ENCODE measurements around the gene RNF133.

The RNF133 gene

DNA sequence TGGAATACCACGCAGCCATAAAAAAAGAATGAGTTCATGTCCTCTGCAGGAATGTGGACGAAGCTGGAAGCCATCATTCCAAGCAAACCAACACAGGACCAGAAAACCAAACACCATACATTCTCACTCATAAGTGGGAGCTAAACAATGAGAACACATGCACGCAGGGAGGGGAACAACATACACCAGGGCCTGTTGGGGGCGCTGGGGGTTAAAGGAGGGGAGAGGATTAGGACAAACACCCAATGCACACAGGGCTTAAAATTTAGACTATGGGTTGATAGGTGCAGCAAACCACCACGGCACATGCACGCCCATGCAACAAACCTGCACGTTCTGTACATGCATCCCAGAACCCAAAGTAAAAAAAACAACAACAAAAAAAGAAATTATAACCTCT lies 23.3 kb downstream of the RNF133 start:
- Histone ChIP-seq H3K36me3 (ENCODE audit: control insufficient read depth, insufficient read depth, low read length) (no peaks in the 10 kb centered on the region), H3K9me3 (ENCODE audit: control insufficient read depth, low read length) (no peaks in the 10 kb centered on the region), H3K27ac (ENCODE audit: low read depth, low read length, severe bottlenecking) (no peak overlapping the region), H3K4me1 (ENCODE audit: control insufficient read depth, insufficient read depth, low read length, poor library complexity, severe bottlenecking) (no peaks in the 10 kb centered on the region), H3K4me3 (ENCODE audit: extremely low read depth, insufficient read depth, low read length, poor library complexity, severe bottlenecking) (no peak overlapping the region)
- whole genome bisulfite sequencing, 2 experiments (ENCODE audit: insufficient coverage in 2 of 2): 78 to 100% methylated on average over 2 to 4 of the region's 7 CpGs

DNA sequence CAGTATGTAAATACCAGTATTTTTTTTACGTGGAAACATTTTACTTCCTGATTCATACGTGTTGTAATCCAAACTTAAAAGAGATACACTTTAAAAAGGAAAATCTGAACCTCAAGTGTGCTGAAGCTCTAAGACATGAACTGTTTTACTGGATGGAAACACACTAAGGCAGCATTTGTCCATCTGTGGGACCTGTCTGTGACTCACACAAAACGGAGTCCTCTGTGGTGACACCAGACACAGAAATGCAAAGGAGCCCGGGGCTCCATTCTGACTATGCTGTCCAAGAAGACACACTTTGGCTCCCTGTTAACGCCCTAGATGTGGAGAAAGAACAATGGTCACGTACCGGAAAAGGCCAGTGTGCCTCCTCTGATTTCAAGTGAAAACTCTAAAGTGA lies 23.9 kb downstream of the RNF133 start:
- H3K4me1 ChIP-seq (ENCODE audit: control insufficient read depth, insufficient read depth, low read length, poor library complexity, severe bottlenecking): no peaks in the 10 kb centered on the region
- 94 to 95% methylated on average over 4 to 6 of the region's 7 CpGs for WGBS, 2 experiments (ENCODE audit: insufficient coverage in 2 of 2)
- H3K27ac ChIP-seq (ENCODE audit: low read depth, low read length, severe bottlenecking): no peak overlapping the region
- no peaks in the 10 kb centered on the region for H3K9me3 ChIP-seq (ENCODE audit: control insufficient read depth, low read length)
- H3K4me3 ChIP-seq (ENCODE audit: extremely low read depth, insufficient read depth, low read length, poor library complexity, severe bottlenecking): no peak overlapping the region
- H3K36me3 ChIP-seq (ENCODE audit: control insufficient read depth, insufficient read depth, low read length): no peaks in the 10 kb centered on the region

DNA sequence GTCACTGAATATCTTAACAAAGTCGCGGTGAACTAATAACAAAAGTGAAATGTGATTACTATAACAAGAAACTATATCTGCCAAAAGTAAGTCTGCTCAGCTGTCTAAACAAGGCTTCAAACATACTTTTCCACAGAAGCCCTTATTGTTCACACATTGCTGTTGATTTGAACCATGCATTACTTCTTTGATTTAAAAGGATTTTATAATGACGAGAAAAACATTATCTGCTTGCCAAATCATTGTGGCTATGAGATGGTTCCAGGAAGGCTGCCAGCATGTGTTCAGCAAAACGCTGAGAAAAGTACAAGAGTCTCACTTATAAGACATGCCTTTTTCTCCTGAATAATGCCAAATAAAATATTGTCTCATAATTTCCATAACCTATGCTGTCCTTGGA lies 24.4 kb downstream of the RNF133 start:
- H3K4me1 ChIP-seq (ENCODE audit: control insufficient read depth, insufficient read depth, low read length, poor library complexity, severe bottlenecking): no peaks in the 10 kb centered on the region
- H3K4me3 ChIP-seq (ENCODE audit: extremely low read depth, insufficient read depth, low read length, poor library complexity, severe bottlenecking): no peak overlapping the region
- 68% methylated on average over 2 of the region's 4 CpGs; no CpG with 5 or more reads in 1 of the 2 experiments for whole genome bisulfite sequencing, 2 experiments (ENCODE audit: insufficient coverage in 2 of 2)
- H3K27ac ChIP-seq (ENCODE audit: low read depth, low read length, severe bottlenecking): no peak overlapping the region
- H3K9me3 ChIP-seq (ENCODE audit: control insufficient read depth, low read length): no peaks in the 10 kb centered on the region
- H3K36me3 ChIP-seq (ENCODE audit: control insufficient read depth, insufficient read depth, low read length): no peaks in the 10 kb centered on the region

DNA sequence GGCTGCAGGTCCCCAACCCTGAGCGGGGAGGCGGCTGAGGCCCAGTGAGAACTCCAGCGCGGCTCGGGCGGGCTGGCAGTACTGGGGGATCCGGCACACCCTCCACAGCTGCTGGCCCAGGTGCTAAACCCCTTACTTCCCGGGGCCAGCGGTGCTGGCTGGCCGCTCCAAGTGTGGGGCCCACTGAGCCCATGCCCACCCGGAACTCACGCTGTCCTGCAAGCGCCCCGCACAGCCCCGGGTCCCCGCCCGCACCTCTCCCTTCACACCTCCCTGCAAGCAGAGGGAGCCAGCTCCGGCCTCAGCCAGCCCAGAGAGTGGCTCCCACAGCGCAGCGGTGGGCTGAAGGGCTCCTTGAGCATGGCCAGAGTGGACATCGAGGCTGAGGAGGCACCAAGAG lies 25.0 kb downstream of the RNF133 start:
- Histone ChIP-seq H3K4me3 (ENCODE audit: extremely low read depth, insufficient read depth, low read length, poor library complexity, severe bottlenecking) (no peak overlapping the region), H3K27ac (ENCODE audit: low read depth, low read length, severe bottlenecking) (no peak overlapping the region), H3K36me3 (ENCODE audit: control insufficient read depth, insufficient read depth, low read length) (no peaks in the 10 kb centered on the region), H3K4me1 (ENCODE audit: control insufficient read depth, insufficient read depth, low read length, poor library complexity, severe bottlenecking) (no peaks in the 10 kb centered on the region), H3K9me3 (ENCODE audit: control insufficient read depth, low read length) (no peaks in the 10 kb centered on the region)
- WGBS, 2 experiments (ENCODE audit: insufficient coverage in 2 of 2): 96 to 98% methylated on average over 16 to 19 of the region's 21 CpGs

DNA sequence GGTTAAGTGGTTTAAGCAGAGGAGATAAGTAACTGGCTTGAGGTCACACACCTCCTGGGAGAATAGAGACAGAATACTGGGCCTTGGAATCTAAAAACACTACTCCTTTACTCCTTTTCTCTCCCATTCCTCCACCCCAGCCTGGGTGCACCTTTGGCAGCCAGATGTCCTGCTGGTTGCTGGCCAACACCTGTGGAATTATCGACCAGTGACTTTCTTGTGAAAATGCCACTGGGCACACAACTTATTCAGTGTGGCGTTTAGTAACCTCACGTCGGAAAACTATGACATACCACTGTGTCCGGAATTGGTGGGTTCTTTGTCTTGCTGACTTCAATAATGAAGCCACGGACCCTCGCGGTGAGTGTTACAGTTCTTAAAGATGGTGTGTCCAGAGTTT lies 26.4 kb downstream of the RNF133 start:
- H3K4me3 ChIP-seq (ENCODE audit: extremely low read depth, insufficient read depth, low read length, poor library complexity, severe bottlenecking): no peak overlapping the region
- H3K27ac ChIP-seq (ENCODE audit: low read depth, low read length, severe bottlenecking): no peak overlapping the region
- H3K9me3 ChIP-seq (ENCODE audit: control insufficient read depth, low read length): no peaks in the 10 kb centered on the region
- H3K4me1 ChIP-seq (ENCODE audit: control insufficient read depth, insufficient read depth, low read length, poor library complexity, severe bottlenecking): no peaks in the 10 kb centered on the region
- 91 to 95% methylated on average over 5 to 6 of the region's 8 CpGs for WGBS, 2 experiments (ENCODE audit: insufficient coverage in 2 of 2)
- no peaks in the 10 kb centered on the region for H3K36me3 ChIP-seq (ENCODE audit: control insufficient read depth, insufficient read depth, low read length)

DNA sequence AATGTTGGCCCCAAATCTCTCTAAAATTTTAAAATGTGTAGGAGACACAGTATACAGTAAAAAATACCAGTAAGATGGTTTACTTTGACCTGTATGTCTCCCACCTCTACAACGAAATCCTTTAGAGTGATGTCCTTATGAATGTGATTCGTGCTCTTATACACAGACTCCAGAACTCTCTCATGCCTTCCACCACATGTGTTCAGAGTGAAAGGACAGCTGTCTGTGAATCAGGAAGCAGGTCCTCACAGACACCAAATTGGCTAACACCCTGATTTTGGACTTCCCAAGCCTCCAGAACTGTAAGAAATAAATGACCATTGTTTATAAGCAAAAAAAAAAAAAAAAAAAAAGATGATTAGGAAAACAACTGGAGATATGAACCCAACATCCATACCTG lies 35.2 kb downstream of the RNF133 start:
- H3K9me3 ChIP-seq (ENCODE audit: control insufficient read depth, low read length): no peaks in the 10 kb centered on the region
- no peak overlapping the region for H3K27ac ChIP-seq (ENCODE audit: low read depth, low read length, severe bottlenecking)
- no peak overlapping the region for H3K4me3 ChIP-seq (ENCODE audit: extremely low read depth, insufficient read depth, low read length, poor library complexity, severe bottlenecking)
- H3K36me3 ChIP-seq (ENCODE audit: control insufficient read depth, insufficient read depth, low read length): no peaks in the 10 kb centered on the region
- H3K4me1 ChIP-seq (ENCODE audit: control insufficient read depth, insufficient read depth, low read length, poor library complexity, severe bottlenecking): no peaks in the 10 kb centered on the region
- WGBS, 2 experiments (ENCODE audit: insufficient coverage in 2 of 2): no CpG with 5 or more reads among the region's 2 CpGs

DNA sequence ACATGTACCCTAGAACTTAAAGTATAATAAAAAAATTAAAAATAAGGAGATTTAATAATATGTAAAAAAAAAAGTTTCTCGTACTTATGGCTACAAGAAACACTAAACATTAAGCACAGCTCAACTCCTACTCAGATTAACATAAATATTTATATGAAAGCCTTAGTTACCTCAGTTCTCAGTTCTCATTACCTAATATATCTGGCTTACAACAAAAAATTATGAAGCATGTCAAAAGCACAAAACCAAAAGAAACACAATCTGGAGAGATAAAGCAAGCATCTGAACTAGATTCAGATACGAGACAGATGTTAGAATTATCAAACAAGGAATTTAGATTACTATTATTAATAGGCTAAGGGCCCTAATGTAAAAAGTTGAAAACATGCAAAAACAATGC lies 40.1 kb downstream of the RNF133 start:
- H3K9me3 ChIP-seq (ENCODE audit: control insufficient read depth, low read length): no peaks in the 10 kb centered on the region
- no peaks in the 10 kb centered on the region for H3K4me1 ChIP-seq (ENCODE audit: control insufficient read depth, insufficient read depth, low read length, poor library complexity, severe bottlenecking)
- H3K27ac ChIP-seq (ENCODE audit: low read depth, low read length, severe bottlenecking): no peak overlapping the region
- WGBS, 2 experiments (ENCODE audit: insufficient coverage in 2 of 2): no CpG with 5 or more reads among the region's 2 CpGs
- no peak overlapping the region for H3K4me3 ChIP-seq (ENCODE audit: extremely low read depth, insufficient read depth, low read length, poor library complexity, severe bottlenecking)
- H3K36me3 ChIP-seq (ENCODE audit: control insufficient read depth, insufficient read depth, low read length): no peaks in the 10 kb centered on the region

DNA sequence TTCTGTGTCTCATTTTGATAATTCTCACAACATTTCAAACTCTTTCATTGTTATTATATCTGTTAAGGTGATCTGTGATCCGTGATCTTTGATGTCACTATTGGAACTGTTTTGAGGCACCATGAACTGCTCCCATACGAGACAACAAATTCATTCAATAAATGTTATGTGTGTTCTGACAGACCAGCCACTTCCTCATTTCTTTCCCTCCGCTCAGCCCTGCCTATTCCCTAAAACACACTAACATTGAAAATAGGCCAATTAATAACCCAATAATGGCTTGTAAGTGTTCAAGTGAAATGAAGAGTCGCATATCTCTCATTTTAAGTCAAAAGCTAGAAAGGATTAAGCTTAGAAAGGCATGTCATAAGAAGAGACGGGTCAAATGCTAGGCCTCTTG lies 45.2 kb downstream of the RNF133 start:
- WGBS, 2 experiments (ENCODE audit: insufficient coverage in 2 of 2): 85 to 100% methylated on average over 1 of the region's 5 CpGs
- no peaks in the 10 kb centered on the region for H3K36me3 ChIP-seq (ENCODE audit: control insufficient read depth, insufficient read depth, low read length)
- no peak overlapping the region for H3K27ac ChIP-seq (ENCODE audit: low read depth, low read length, severe bottlenecking)
- H3K4me3 ChIP-seq (ENCODE audit: extremely low read depth, insufficient read depth, low read length, poor library complexity, severe bottlenecking): no peak overlapping the region
- no peaks in the 10 kb centered on the region for H3K9me3 ChIP-seq (ENCODE audit: control insufficient read depth, low read length)
- H3K4me1 ChIP-seq (ENCODE audit: control insufficient read depth, insufficient read depth, low read length, poor library complexity, severe bottlenecking): no peaks in the 10 kb centered on the region

DNA sequence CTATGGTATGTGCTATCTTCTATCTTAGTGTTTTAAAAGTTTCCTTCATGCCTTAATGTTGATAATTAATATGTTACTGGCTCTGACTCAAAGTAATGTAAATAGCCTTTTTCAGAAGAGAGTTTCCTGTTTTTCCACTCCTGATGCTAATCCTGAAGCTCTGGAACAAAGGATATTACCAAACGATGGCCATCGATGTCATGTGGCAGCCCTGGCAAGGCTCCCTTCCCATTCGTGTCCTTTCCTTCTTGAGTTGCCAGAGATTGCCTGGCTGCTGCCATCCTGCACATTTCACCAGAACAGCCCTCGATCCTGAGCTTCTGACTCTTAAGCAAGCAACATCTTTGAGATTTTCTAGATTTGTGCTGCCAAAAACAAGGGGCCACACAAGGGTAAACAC lies 46.0 kb downstream of the RNF133 start:
- Histone ChIP-seq H3K4me3 (ENCODE audit: extremely low read depth, insufficient read depth, low read length, poor library complexity, severe bottlenecking) (no peak overlapping the region), H3K4me1 (ENCODE audit: control insufficient read depth, insufficient read depth, low read length, poor library complexity, severe bottlenecking) (no peaks in the 10 kb centered on the region), H3K9me3 (ENCODE audit: control insufficient read depth, low read length) (no peaks in the 10 kb centered on the region), H3K36me3 (ENCODE audit: control insufficient read depth, insufficient read depth, low read length) (no peaks in the 10 kb centered on the region), H3K27ac (ENCODE audit: low read depth, low read length, severe bottlenecking) (no peak overlapping the region)
- 84 to 92% methylated on average over 4 of the region's 4 CpGs for WGBS, 2 experiments (ENCODE audit: insufficient coverage in 2 of 2)

DNA sequence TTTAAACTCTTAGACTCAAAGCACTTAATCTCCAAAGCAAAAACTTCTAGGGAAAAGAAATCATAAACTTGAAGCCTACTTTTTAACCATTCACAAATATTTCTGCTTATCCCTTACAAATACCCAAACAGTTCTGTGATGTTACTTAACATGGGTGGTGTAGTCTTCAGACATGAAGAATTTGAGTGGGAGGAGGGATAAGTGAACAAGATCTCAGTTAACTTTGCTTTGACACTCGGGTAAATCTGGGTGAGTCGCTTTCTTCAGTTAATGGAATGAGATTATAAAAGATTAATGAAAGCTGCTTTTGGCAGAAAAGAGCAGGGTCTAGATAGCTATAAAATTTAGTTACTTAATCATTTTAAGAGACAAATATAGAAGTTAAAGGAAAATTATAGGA lies 47.5 kb downstream of the RNF133 start:
- H3K36me3 ChIP-seq (ENCODE audit: control insufficient read depth, insufficient read depth, low read length): no peaks in the 10 kb centered on the region
- no peaks in the 10 kb centered on the region for H3K9me3 ChIP-seq (ENCODE audit: control insufficient read depth, low read length)
- H3K27ac ChIP-seq (ENCODE audit: low read depth, low read length, severe bottlenecking): no peak overlapping the region
- H3K4me3 ChIP-seq (ENCODE audit: extremely low read depth, insufficient read depth, low read length, poor library complexity, severe bottlenecking): no peak overlapping the region
- no peaks in the 10 kb centered on the region for H3K4me1 ChIP-seq (ENCODE audit: control insufficient read depth, insufficient read depth, low read length, poor library complexity, severe bottlenecking)
- WGBS, 2 experiments (ENCODE audit: insufficient coverage in 2 of 2): 100% methylated on average over 1 to 2 of the region's 2 CpGs

All from mesodermal cell (in vitro differentiated cells).